Fibroblast of lung (primary cell): ENCODE measurements around the gene SORCS2. TPM values are rescaled to one million over a fixed set of nuclear protein-coding genes. Genes with fewer than 3 reads are reported as not detected.

Experiments
- DNase-seq, 2 donors: peaks; one replicate each; pipeline versions ENCODE4 v3.0.0 to v3.0.0-alpha.2; 2010; ENCODE audit warnings: low read depth in 2 of 2
- H2AFZ ChIP-seq: 2 replicates; pipeline ENCODE4 v1.5.1; 2012; ENCODE audit warnings: low read length, control low read depth, inconsistent platforms
- H3K27ac ChIP-seq: 2 replicates; pipeline ENCODE4 v1.5.1; 2011; ENCODE audit warnings: low read length, control low read depth; ENCODE audit not compliant: insufficient read depth
- H3K27me3 ChIP-seq: 2 replicates; pipeline ENCODE4 v1.5.1; 2011; ENCODE audit warnings: mild to moderate bottlenecking, low read length; ENCODE audit not compliant: control insufficient read depth, insufficient read depth
- H3K36me3 ChIP-seq: 2 replicates; pipeline ENCODE4 v1.5.1; 2011; ENCODE audit warnings: low read length; ENCODE audit not compliant: control insufficient read depth, insufficient read depth
- H3K4me1 ChIP-seq: 2 replicates; pipeline ENCODE4 v1.5.1; 2011; ENCODE audit warnings: low read length; ENCODE audit not compliant: control insufficient read depth, insufficient read depth; ENCODE audit errors: extremely low read depth
- H3K4me2 ChIP-seq: 2 replicates; pipeline ENCODE4 v1.5.1; 2011; ENCODE audit warnings: low read length, control low read depth; ENCODE audit not compliant: insufficient read depth; ENCODE audit errors: extremely low read depth
- H3K4me3 ChIP-seq, 4 experiments: fragments of 200-600 bp in 1 of 4; sonication (generic) in 1 of 4; replicated peaks in 1 of 4; 2 replicates each; pipeline ENCODE4 v1.5.1; 2011 to 2016; ENCODE audit warnings: low read length in 4 of 4, low read depth in 3 of 4, mild to moderate bottlenecking in 3 of 4, control low read depth in 2 of 4, inconsistent platforms in 1 of 4, mixed read lengths in 1 of 4; ENCODE audit not compliant: insufficient read depth in 1 of 4; ENCODE audit errors: control extremely low read depth in 1 of 4
- H3K79me2 ChIP-seq: 2 replicates; pipeline ENCODE4 v1.5.1; 2012; ENCODE audit warnings: mild to moderate bottlenecking, low read length, inconsistent platforms; ENCODE audit not compliant: control insufficient read depth, insufficient read depth
- H3K9ac ChIP-seq: 2 replicates; pipeline ENCODE4 v1.5.1; 2011; ENCODE audit warnings: mild to moderate bottlenecking, low read length, control low read depth; ENCODE audit not compliant: insufficient read depth
- H3K9me3 ChIP-seq: 2 replicates; pipeline ENCODE4 v1.5.1; 2012; ENCODE audit warnings: low read depth, low read length; ENCODE audit not compliant: control insufficient read depth, insufficient read depth
- H4K20me1 ChIP-seq: 2 replicates; pipeline ENCODE4 v1.5.1; 2011; ENCODE audit warnings: low read length; ENCODE audit not compliant: control insufficient read depth, insufficient read depth; ENCODE audit errors: extremely low read depth
- CTCF ChIP-seq, 2 donors: IDR thresholded peaks in 1 of 2; conservative IDR thresholded peaks in 1 of 2; 1 replicate in 1 of 2; 2 replicates in 1 of 2; pipeline ENCODE4 v1.5.1; 2011 to 2012; ENCODE audit warnings: low read length in 2 of 2, control low read depth in 1 of 2, inconsistent platforms in 1 of 2, low read depth in 1 of 2, mild to moderate bottlenecking in 1 of 2
- EZH2 ChIP-seq: IDR thresholded peaks from 2 replicates; pipeline ENCODE4 v1.5.1; 2012; ENCODE audit warnings: low read length, control low read depth, mild to moderate bottlenecking; ENCODE audit errors: missing control alignments
- polyA plus RNA-seq, 2 donors: library from polyadenylated mRNA; depleted of rRNA in 1 of 2; stranded (reverse) in 1 of 2; unstranded in 1 of 2; fragments of >200 nt; gene quantifications; 2 replicates each; pipeline ENCODE4 v1.2.1, GENCODE V29; 2011 to 2012; ENCODE audit warnings: missing spikeins in 1 of 2
- total RNA-seq: library from RNA; depleted of rRNA; stranded (reverse); fragments of >200 nt; gene quantifications from 2 replicates; pipeline ENCODE4 v1.2.1, GENCODE V29; 2014

The SORCS2 gene
- total and polyA plus RNA-seq, 2 donors (not counting 1 experiment from before 2014, with no cell fraction given) = 0.17 to 0.41 TPM

DNA sequence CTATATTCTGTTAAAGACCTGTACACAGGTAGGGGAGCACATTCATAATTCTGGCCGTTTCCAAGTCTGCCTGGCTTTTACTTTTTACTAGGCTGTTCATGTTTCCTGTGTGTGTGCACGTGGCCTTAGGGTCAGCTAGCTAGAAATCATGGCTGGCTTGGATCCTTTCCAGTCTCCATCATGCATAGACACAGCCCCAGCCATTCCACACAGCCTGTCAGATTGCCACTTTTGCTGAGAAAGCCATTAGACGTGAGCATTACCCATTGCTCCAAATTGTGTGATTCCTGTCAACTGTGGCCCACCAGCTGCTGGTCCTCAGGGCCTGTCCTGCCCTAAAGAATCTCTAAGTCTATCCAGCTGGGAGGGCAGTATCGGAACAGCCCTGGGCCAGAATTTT lies 11.4 kb upstream of the SORCS2 start:
- Histone ChIP-seq H3K27me3 (no peaks in the 10 kb centered on the region), H4K20me1 (no peaks in the 10 kb centered on the region)

DNA sequence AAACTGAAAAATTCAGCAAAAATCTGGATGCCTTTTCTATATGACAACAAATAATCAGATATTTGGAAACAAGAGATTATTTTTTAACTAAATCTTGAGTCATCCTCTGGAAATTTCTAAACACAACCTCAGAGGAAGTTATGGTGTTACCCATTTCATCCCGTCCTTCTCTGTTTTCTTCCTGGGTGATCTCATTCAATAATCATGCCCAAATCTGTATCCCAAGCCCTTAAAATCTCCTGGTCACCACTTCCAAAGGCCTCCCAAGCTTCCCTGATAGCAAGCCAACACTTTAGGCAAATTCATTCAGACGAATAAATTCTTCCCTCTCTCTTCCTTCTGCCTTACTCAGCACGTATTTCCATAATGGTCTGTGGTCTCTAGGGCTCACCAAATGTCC lies 9.7 kb upstream of the SORCS2 start:
- TF ChIP-seq EZH2 (no peak), CTCF (conservative IDR thresholded peaks at IDR 0.05 in 1 of 2, IDR thresholded peaks at IDR 0.05 in 1 of 2; ENCODE audit: low read depth in 1 of 2, low read length in 2 of 2) (no peak)
- Histone ChIP-seq H3K9me3 (no peaks in the 10 kb centered on the region), H3K4me3 (no peak overlapping the region), H3K4me2 (no peak overlapping the region), H3K27me3 (no peaks in the 10 kb centered on the region), H3K9ac (no peak overlapping the region), H3K79me2 (no peaks in the 10 kb centered on the region), H3K27ac (no peak overlapping the region), H3K36me3 (no peaks in the 10 kb centered on the region), H3K4me1 (no peaks in the 10 kb centered on the region), H2AFZ (no peak overlapping the region), H4K20me1 (no peaks in the 10 kb centered on the region)
- no peak for DNase-seq

More for the DNA sequence above, 11.4 kb upstream of the SORCS2 start:
- TF ChIP-seq CTCF (conservative IDR thresholded peaks at IDR 0.05 in 1 of 2, IDR thresholded peaks at IDR 0.05 in 1 of 2; ENCODE audit: low read depth in 1 of 2, low read length in 2 of 2) (no peak), EZH2 (no peak)
- Histone ChIP-seq H3K4me2 (no peak overlapping the region), H3K4me1 (no peaks in the 10 kb centered on the region), H3K9ac (no peak overlapping the region), H3K9me3 (no peaks in the 10 kb centered on the region), H3K79me2 (no peaks in the 10 kb centered on the region), H2AFZ (no peak overlapping the region), H3K4me3 (no peak overlapping the region), H3K36me3 (no peaks in the 10 kb centered on the region), H3K27ac (no peak overlapping the region)
- no peak for DNase-seq

GRCh38 chr4:7183161-7183560 lies 9.2 kb upstream of the SORCS2 start:
- H3K4me1 ChIP-seq = no peaks in the 10 kb centered on the region
- H3K4me2 ChIP-seq = no peak overlapping the region
- no peaks in the 10 kb centered on the region for H3K9me3 ChIP-seq
- TF ChIP-seq EZH2 (no peak), CTCF (conservative IDR thresholded peaks at IDR 0.05 in 1 of 2, IDR thresholded peaks at IDR 0.05 in 1 of 2; ENCODE audit: low read depth in 1 of 2, low read length in 2 of 2) (no peak)
- H3K4me3 ChIP-seq = no peak overlapping the region
- no peaks in the 10 kb centered on the region for H3K79me2 ChIP-seq
- H3K36me3 ChIP-seq = no peaks in the 10 kb centered on the region
- peak in 1 of 2 donors; percentile 37 for DNase-seq
- H2AFZ ChIP-seq = no peak overlapping the region
- H3K27me3 ChIP-seq = peaks cover 2% of the 10 kb centered on the region
- no peak overlapping the region for H3K9ac ChIP-seq
- H4K20me1 ChIP-seq = no peaks in the 10 kb centered on the region
- no peak overlapping the region for H3K27ac ChIP-seq
